Fibroblast of skin of right biceps (primary cell): ENCODE data around the gene PRKD1.

Experiments used
- DNase-seq: peaks from one replicate; pipeline ENCODE4 v3.0.0-alpha.2; 2013

Gene PRKD1

DNA sequence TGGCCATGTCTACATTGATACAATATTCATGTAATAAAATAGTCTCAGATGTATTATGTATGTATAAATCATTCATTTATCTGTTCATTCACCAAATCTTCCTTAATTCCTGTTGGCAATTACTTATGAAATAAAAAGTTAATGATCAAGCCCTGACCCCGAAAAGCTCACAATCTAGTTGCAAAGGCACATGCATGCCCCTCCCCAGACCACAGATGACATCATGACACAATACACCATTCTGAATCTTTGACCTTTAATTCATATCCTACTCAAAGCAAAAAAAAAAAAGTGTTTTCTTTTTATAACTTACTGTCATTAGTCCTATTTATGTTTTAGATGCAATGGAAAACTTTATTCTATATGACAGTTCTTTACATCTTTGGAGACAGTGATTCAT lies 346.9 kb downstream of the PRKD1 start:
- DNase-seq = no peak

DNA sequence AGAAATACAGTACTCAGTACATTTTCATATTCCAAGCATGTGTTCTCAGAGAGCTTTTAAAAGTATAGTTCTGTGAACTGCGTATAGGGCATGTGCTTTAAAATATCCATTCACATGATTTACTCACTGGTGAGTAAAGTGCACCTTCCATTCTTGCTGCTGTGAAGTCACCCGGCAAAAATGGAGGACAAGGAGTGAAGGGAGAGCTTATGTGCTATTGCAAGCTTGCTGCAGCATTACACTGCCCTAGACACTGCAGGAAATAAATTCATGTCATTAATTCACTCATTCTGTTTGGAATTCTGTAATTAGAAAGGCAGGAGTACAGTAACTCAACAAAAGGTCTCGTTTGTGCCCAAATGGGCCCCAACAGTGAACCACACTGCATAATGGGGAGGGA lies 347.8 kb downstream of the PRKD1 start:
- no peak for DNase-seq

DNA sequence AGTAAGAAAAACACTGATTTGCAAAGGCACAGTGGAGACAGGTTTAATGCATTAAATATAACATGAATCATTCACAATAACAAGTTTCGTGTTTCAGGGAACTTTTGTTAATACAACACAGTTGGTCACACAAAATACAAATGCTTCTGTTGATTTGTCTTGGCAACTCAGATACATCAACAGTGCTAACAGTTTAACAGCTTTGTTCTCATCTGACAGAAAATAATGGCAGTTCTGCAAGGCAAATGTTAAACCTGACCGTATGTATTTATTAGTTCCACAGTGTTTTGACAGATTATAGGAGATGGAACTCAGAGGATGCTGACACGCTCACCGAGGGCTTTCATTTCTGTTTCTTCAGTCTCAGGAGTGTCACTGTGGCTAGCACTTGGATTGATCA lies 350.7 kb downstream of the PRKD1 start:
- no peak for DNase-seq

DNA sequence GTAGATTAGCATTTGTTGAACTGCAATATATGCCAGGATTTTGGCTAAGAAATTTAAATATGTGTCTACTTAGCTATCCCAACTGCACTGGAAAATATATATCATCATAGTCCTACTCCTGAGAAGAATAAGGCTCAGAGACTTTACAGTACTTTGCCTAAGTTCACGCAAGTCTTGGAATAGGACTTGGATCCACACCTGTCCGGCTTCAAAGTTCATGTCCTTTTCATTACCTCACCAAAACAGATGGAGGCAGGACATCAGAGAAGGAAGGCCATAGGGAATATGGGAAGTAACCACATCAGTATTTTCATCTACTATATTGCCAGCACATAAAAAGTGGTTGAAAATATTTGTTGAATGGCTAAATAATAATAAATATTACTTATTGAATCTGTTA lies 358.5 kb downstream of the PRKD1 start:
- DNase-seq = no peak

DNA sequence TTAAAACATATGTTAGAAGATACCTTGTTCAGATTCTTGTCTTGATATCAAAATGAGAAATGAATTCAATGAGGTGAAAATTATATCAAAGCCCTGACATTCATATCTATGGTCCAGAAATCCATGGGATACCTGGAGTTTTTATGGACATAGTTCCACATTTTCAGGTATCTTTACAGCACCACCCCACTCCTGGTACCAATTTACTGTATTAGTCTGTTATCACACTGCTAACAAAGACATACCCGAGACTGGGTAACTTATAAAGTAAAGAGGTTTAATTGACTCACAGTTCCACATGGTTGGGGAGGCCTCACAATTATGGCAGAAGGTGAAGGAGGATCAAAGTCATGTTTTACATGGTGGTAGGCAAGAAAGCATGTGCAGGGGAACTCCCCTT lies 361.5 kb downstream of the PRKD1 start:
- no peak for DNase-seq

DNA sequence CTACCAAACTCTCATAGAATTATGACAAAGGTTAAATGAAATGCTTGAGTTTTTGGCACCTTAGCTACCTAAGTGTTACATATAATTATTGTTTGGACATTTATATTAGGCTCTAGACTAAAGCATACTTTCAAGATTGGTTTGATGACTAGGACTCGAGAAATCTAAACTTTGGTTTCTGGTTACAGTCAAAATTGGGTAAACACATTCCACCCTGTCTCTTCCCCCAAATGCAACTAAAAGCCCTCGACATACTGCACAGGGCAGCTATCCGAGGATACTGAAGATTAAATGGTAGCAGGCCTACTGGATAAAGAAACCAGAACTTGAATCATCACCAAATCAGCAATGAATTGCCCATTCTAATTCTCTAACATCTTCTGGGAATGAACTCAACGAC lies 369.1 kb downstream of the PRKD1 start:
- DNase-seq = peak; percentile 42

DNA sequence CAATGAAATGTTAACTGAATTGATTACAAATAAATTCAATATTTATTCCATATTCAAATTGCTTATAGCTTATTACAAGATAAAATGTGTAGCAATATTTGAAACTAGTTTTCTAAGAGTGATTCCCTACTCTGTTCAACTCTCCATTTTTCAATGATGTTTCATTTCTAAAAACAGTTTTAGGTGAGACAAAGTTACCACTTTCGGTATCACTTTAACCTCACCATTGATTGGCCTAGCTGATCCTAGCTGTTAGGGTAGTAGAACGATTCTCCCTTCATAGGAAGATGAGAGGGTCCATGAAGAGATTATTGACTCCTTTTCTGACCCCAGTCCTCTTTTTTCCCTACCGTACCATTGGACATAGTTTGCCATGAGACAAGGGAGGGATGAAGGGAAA lies 373.3 kb downstream of the PRKD1 start:
- no peak for DNase-seq

DNA sequence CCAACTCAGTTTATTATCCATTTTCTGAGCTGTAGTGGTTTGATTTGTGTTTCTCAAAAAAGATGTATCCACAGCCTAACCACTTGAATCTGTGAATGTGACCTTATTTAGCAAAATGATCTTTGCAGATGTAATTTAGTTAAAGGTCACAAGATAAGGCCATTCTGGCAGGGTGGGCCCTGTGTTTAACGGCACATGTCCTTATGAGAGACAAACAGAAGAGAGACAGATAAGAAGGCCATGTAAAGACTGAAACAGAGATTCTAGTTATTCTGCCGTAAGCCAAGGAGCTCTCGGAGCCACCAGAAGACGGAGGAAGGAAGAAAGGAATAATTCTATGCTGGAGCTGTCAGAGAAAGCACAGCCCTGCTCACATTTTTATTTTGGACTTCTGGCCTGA lies 374.2 kb downstream of the PRKD1 start:
- DNase-seq = no peak

DNA sequence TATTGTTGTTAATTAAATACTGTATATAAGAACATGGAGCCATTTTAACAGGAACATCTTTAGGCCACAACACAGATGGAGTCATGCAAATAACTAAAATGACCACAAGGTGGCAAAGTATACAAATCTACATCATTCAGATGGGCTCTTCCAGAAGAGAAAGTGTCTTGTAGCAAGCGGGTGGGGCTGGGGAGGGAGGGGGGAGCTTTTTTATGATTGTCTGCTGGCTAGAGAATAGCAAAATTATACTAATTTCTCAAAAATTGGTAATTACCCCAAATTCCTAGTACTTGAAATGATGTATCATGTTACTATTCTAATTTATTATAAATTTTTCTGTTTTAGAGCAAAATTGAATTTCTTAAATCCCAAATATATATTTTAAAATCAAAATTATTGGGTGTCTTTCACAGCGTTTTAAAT lies 378.7 kb downstream of the PRKD1 start:
- peak; percentile 65 for DNase-seq

DNA sequence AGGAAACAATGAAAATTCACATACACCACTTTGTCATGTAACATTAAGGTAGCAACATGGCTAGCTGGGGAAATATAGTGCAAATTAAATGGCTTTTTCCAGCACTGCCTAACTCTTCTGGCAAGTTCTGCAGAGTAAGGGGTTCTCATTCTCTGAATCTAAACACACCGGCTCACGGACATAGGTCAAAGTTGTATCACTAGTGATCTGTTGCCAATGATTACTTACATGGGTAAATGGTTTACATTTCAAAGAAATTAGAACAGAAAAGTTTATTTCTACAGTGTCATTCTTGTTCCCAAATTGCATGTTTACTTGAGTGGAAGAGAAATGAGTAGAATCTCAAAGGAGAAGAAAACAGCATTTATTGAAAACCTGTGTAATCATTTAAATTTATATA lies 381.9 kb downstream of the PRKD1 start:
- DNase-seq = no peak

DNA sequence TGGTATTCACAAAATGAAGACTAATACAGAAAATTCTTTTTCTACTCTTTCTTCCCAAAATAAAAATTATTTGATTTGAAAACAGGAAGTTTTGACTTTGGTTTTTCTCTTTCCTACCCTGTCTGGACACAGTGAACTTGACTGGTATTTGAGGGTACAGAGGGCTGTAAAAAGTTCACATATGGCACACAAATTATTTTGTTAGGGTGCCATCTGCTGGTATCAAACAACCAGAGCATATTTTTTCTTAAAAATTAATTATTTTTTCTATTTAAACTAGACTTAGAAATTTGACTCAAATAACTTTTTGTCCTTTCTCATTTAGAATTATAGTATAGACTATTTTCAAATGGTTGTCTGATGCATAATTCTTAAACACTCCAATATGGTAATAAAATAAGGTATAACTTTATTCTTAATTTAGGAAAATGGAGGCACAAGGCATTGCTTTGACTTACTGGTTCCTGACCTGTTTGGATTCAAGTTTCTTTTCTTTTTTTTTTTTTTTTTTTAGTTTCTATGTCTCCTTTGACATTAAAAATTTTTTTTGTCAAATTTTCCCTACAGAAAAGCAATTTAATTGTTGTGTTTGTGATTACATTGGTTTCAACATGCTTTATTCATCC lies 390.6 kb downstream of the PRKD1 start:
- peak; percentile 13 for DNase-seq

DNA sequence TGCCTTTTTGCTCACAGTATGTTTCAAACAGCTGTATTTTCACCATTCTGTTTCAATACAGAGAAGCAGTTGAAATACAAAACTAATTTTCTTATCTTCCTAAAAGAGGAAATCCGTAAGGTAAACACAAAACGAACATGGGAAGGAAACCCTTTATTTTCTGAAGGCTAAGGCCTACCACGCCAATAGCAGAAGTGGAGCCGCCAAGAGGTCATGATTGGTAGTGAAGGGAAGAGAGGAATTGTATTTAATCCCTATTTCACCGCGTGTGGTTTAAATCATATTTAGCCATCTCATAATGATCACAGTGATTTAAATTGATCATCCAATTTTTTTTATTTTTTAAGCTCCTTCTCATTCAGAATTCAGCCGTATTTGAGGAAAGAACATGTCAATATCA lies 398.2 kb downstream of the PRKD1 start:
- DNase-seq = peak; percentile 2

DNA sequence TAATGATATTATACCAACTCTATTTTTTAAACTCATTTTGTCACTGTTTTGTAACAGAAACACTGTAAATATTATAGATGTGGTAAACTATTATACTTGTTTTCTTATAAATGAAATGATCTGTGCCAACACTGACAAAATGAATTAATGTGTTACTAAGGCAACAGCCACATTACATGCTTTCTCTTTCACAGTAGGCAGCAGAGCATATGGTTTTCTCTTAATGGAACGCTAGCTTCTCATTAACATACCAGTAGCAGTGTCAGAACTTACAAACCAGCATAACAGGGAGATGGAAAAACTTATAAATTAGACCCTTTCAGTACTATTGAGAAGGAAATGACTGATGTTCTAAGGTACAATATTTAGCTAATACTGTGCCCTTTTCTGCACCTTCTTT lies 398.8 kb downstream of the PRKD1 start:
- no peak for DNase-seq

DNA sequence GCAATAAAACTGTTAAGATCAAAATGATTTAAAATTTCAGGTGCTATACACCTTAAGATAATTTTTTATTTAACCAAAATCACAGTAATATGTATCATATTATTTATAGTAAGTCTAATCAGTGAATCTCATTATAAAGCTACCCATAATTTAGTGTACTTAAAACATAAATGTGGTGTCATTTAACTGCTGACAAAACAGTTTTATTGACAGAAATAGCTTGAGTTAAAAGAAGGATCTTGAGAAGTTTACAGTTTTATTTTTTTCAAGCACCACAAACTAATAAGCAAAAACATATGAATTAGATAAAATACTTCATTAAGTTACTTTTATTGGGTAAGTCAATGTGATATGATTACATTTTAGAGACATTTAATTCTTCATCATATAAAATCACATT lies 400.4 kb downstream of the PRKD1 start:
- no peak for DNase-seq
